ENCODE data around the gene TBX10.
"Not testable (repeated sequence)": the region's sequence is repeated elsewhere in the genome, so short reads cannot be mapped to it uniquely, and the experiment has no call there.

Gene TBX10

GRCh38 chr11:67608486-67608885, 31.1 kb downstream of the TBX10 start:
- no peak for DNase-seq (ENCODE audit: low spot score)
- ChIA-PET CTCF (no interaction called here), POLR2A (ENCODE audit: low non-redundant PET) (interaction anchor here (0.6 kb wide), 1 partner anchor 225 kb away, joined by 7 read pairs; no protein-coding TSS in a partner anchor)
- no peak for TF ChIP-seq CTCF (conservative IDR thresholded peaks at IDR 0.05; ENCODE audit: low read depth)
- H3K27ac ChIP-seq: no peak overlapping the region

GRCh38 chr11:67607507-67607906, 32.1 kb downstream of the TBX10 start:
- TF ChIP-seq CTCF (conservative IDR thresholded peaks at IDR 0.05; ENCODE audit: low read depth): no peak
- peak overlapping the region; percentile 74 for H3K27ac ChIP-seq
- ChIA-PET POLR2A (ENCODE audit: low non-redundant PET) (interaction anchor here (0.8 to 1.5 kb wide), 2 partner anchors 22 to 25 kb away, joined by 3 read pairs; partner anchors contain the start of gene NUDT8), CTCF (interaction anchor here (0.6 kb wide), 3 partner anchors 15 to 90 kb away, joined by 3 read pairs; partner anchors contain the start of gene NUDT8)
- DNase-seq (ENCODE audit: low spot score): no peak

GRCh38 chr11:67606492-67607295, 32.9 kb downstream of the TBX10 start, which contains the start of gene NDUFV1:
Gene NDUFV1 (plus strand): TSS chr11:67606936. CDS start chr11:67607005, 69 bp downstream.
- ChIA-PET POLR2A (ENCODE audit: low non-redundant PET) (interaction anchor here (0.8 to 1.5 kb wide), 2 partner anchors 23 to 24 kb away, joined by 3 read pairs; partner anchors contain the start of gene NUDT8), CTCF (no interaction called here)
- TF ChIP-seq CTCF (conservative IDR thresholded peaks at IDR 0.05; ENCODE audit: low read depth): peak; percentile 44
- peak; percentile 81 for DNase-seq (ENCODE audit: low spot score)
- peak within 1 kb of the TSS; percentile 74 for H3K27ac ChIP-seq

GRCh38 chr11:67606093-67606491, 33.5 kb downstream of the TBX10 start:
- TF ChIP-seq CTCF (conservative IDR thresholded peaks at IDR 0.05; ENCODE audit: low read depth): no peak
- peak overlapping the region; percentile 74 for H3K27ac ChIP-seq
- CTCF ChIA-PET: no interaction called here
- POLR2A ChIA-PET (ENCODE audit: low non-redundant PET): interaction anchor here (1.5 kb wide), 1 partner anchor 23 kb away, joined by 3 read pairs; no protein-coding TSS in a partner anchor
- no peak for DNase-seq (ENCODE audit: low spot score)

GRCh38 chr11:67605231-67606011, 34.1 kb downstream of the TBX10 start:
- H3K27ac ChIP-seq: peak overlapping the region; percentile 74
- no peak for DNase-seq (ENCODE audit: low spot score)
- TF ChIP-seq CTCF (conservative IDR thresholded peaks at IDR 0.05; ENCODE audit: low read depth): no peak
- ChIA-PET POLR2A (ENCODE audit: low non-redundant PET) (no interaction called here), CTCF (interaction anchor here (0.6 to 0.9 kb wide), 2 partner anchors 9 to 21 kb away, joined by 3 to 4 read pairs; no protein-coding TSS in a partner anchor)

GRCh38 chr11:67604815-67605214, 34.7 kb downstream of the TBX10 start:
- no peak for DNase-seq (ENCODE audit: low spot score)
- ChIA-PET CTCF (interaction anchor here (0.9 kb wide), 1 partner anchor 10 kb away, joined by 4 read pairs; no protein-coding TSS in a partner anchor), POLR2A (ENCODE audit: low non-redundant PET) (no interaction called here)
- H3K27ac ChIP-seq: peak overlapping the region; percentile 74; the same call in 1 of the 2 replicates
- TF ChIP-seq CTCF (conservative IDR thresholded peaks at IDR 0.05; ENCODE audit: low read depth): no peak

GRCh38 chr11:67604119-67604518, 35.4 kb downstream of the TBX10 start:
- CTCF ChIA-PET; POLR2A ChIA-PET (ENCODE audit: low non-redundant PET); H3K27ac ChIP-seq; DNase-seq (ENCODE audit: low spot score): not testable (repeated sequence)

All from RWPE1 (cell line).